K562 (cell line): ENCODE results near the gene ITPR1. TPM values are rescaled to one million over a fixed set of nuclear protein-coding genes. Genes with fewer than 3 reads are reported as not detected.

ENCODE experiments used
- FOXK2 ChIP-seq, 2 experiments: fragments of 450-650 bp; IDR thresholded peaks in 1 of 2; conservative IDR thresholded peaks in 1 of 2; 2 replicates each; pipeline ENCODE4 v1.6.1; 2016; ENCODE audit warnings: low read depth in 2 of 2, mild to moderate bottlenecking in 1 of 2
- HDAC3 ChIP-seq: fragments of 450-650 bp; IDR thresholded peaks from 2 replicates; pipeline ENCODE4 v1.6.1; 2018; ENCODE audit warnings: borderline replicate concordance, mild to moderate bottlenecking, moderate library complexity; ENCODE audit not compliant: partially characterized antibody
- UBTF ChIP-seq, 2 experiments: IDR thresholded peaks; 2 replicates each; pipeline ENCODE4 v1.6.1; 2012; ENCODE audit warnings: improper control_type of control experiment in 2 of 2, low read depth in 2 of 2, low read length in 2 of 2, borderline replicate concordance in 1 of 2
- ZNF41 ChIP-seq: fragments of 250-450 bp; sonication (Bioruptor Pico); conservative IDR thresholded peaks from 2 replicates; pipeline ENCODE4 v1.4.0; 2020; ENCODE audit warnings: mild to moderate bottlenecking
- polyA plus RNA-seq, 8 experiments: library from polyadenylated mRNA; depleted of rRNA in 4 of 8; stranded (reverse) in 5 of 8; unstranded in 3 of 8; fragments of >200 nt; fragmentation: Nextera tagmentation in 2 of 8; fragmentation: Illumina TruSeq in 1 of 8; extraction: Ambion mirVana in 2 of 8; extraction: Trizol in 1 of 8; gene quantifications; 2 replicates each; pipeline versions ENCODE4 v1.2.1 to v1.2.3, GENCODE V29; 2011 to 2014; ENCODE audit warnings: inconsistent platforms in 1 of 8, missing spikeins in 1 of 8
- total RNA-seq, 7 experiments: library from RNA; depleted of rRNA in 6 of 7; stranded (reverse); fragments of >200 nt in 6 of 7; fragmentation: Illumina TruSeq in 2 of 7; extraction: Trizol in 2 of 7; gene quantifications; 2 replicates each; pipeline versions ENCODE4 v1.2.1 to v1.2.3, GENCODE V29; 2011 to 2021; ENCODE audit warnings: low replicate concordance in 1 of 7
- TF ChIP-seq, protein P1 (sequence below), 2 experiments: IDR thresholded peaks in 1 of 2; conservative IDR thresholded peaks in 1 of 2; 2 replicates each; pipeline ENCODE4 v1.6.1; 2016; ENCODE audit warnings: low read depth in 2 of 2, mild to moderate bottlenecking in 1 of 2, missing compliant biosample characterization in 1 of 2, missing genetic modification characterization in 1 of 2, moderate library complexity in 1 of 2

ITPR1 gene
- total and polyA plus RNA-seq, 9 of the 15 experiments (the other 6 are each of a cell fraction or from before 2014, with no cell fraction given), result 22.4 to 40.0 (median 27.4) TPM

- TF ChIP-seq ZNF41 (CRISPR knock-in tag), result no peak
- TF ChIP-seq, protein P1, sequence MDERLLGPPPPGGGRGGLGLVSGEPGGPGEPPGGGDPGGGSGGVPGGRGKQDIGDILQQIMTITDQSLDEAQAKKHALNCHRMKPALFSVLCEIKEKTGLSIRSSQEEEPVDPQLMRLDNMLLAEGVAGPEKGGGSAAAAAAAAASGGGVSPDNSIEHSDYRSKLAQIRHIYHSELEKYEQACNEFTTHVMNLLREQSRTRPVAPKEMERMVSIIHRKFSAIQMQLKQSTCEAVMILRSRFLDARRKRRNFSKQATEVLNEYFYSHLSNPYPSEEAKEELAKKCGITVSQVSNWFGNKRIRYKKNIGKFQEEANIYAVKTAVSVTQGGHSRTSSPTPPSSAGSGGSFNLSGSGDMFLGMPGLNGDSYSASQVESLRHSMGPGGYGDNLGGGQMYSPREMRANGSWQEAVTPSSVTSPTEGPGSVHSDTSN (CRISPR knock-in tag; IDR thresholded peaks at IDR 0.05; ENCODE audit: low read depth), result no peak
- TF ChIP-seq, protein P1 (tag; conservative IDR thresholded peaks at IDR 0.05; ENCODE audit: low read depth), result peak; percentile 62
- 0 out of 4 replicates have a peak, but pooled peaks of 1 of the 2 experiments have one; percentile 30 for TF ChIP-seq UBTF (IDR thresholded peaks at IDR 0.05; ENCODE audit: borderline replicate concordance in 1 of 2, low read depth in 2 of 2, low read length in 2 of 2)
- TF ChIP-seq FOXK2 (conservative IDR thresholded peaks at IDR 0.05 in 1 of 2, IDR thresholded peaks at IDR 0.05 in 1 of 2; ENCODE audit: low read depth in 2 of 2), result no peak
- peak; percentile 27 for TF ChIP-seq HDAC3
- TF ChIP-seq, all 486 proteins: peak for 15
Observed at GRCh38 chr3:4532535-4533112, 39.5 kb downstream of the ITPR1 start (continued).
